Fibroblast of mammary gland (primary cell): ENCODE results near the gene STT3B.

Experiments
- DNase-seq: peaks from one replicate; pipeline ENCODE4 v3.0.0-alpha.2; 2010; ENCODE audit warnings: low read depth
- H3K4me3 ChIP-seq: 2 replicates; pipeline ENCODE4 v1.5.1; 2011; ENCODE audit warnings: low read depth, mild to moderate bottlenecking, low read length, moderate library complexity; ENCODE audit not compliant: control insufficient read depth
- TF ChIP-seq, protein P1 (sequence below): conservative IDR thresholded peaks from 2 replicates; pipeline ENCODE4 v1.5.1; 2011; ENCODE audit warnings: low read depth, low read length, inconsistent platforms; ENCODE audit not compliant: control insufficient read depth, insufficient read depth

The STT3B gene

DNA sequence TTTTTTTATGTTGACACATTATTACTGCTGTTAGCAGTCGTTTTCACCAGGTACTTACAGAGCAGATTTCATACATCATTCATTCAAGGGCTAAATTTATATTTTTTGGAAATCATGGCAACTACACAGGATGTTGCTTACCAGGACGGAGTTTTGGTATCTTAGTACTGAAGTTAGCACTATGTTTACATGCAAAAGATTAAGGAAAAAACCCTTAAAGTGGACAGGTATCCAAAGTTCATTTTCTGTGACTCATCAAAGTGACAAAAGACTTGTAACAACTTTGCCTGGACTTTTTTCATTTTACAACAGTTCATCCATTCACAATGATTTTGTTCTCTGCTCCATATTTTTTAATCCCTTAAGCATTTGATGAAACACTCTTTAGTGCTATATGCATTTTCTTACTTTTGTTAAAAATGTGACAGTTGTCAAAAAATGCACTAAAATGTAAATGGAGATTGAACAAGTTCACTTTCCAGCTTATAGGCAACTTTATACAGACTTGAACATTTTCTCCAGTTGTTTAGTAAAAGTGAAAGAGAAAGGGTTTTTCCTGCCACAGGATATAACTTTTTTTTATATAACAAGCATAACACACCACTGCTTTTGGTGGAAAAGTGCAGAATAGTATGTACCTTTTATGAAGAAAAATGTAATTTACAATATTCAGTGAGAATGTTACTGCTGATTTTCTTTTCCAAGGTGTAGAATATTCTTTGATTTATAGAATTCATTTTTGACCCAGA, 104.1 kb downstream of the STT3B start:
- TF ChIP-seq, protein P1, sequence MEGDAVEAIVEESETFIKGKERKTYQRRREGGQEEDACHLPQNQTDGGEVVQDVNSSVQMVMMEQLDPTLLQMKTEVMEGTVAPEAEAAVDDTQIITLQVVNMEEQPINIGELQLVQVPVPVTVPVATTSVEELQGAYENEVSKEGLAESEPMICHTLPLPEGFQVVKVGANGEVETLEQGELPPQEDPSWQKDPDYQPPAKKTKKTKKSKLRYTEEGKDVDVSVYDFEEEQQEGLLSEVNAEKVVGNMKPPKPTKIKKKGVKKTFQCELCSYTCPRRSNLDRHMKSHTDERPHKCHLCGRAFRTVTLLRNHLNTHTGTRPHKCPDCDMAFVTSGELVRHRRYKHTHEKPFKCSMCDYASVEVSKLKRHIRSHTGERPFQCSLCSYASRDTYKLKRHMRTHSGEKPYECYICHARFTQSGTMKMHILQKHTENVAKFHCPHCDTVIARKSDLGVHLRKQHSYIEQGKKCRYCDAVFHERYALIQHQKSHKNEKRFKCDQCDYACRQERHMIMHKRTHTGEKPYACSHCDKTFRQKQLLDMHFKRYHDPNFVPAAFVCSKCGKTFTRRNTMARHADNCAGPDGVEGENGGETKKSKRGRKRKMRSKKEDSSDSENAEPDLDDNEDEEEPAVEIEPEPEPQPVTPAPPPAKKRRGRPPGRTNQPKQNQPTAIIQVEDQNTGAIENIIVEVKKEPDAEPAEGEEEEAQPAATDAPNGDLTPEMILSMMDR: no peak
- DNase-seq: no peak
- H3K4me3 ChIP-seq: no peak overlapping the region

DNA sequence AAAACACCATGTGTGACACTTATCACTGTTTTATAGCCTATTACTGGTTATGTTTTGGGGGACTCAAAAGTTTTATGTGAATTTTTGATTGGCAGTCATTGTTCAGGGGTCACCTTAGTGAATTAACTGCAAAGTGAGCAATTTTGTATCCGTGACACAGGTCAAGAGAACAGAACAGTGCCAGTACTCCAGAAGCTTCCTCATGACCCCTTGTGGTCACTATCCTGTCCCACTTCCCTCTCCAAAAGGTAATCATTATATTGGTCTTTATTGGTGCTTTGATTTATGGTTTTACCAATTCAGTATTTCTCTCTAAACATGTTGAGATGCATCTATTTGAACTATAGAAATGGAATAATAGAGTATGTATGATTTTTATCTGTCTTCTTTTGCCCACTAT, 107.1 kb downstream of the STT3B start:
- TF ChIP-seq, protein P1: no peak
- H3K4me3 ChIP-seq: no peak overlapping the region
- DNase-seq: no peak

DNA sequence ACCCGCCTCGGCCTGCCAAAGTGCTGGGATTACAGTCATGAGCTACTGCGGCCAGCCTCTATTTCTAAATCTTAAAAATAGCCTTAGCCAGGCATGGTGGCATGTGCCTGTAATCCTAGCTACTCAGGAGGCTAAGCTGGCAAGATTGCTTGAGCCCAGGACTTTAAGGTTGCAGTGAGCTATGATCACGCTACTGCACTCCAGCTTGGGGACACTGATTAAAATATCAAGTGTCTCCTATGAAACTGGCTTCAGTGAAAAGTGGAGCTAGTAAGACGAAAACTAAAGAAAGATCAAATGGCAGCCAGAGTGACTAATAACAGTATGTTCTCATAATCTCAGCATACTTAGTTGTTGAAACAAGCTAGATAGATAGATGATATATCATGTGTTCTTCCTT, 112.5 kb downstream of the STT3B start:
- no peak overlapping the region for H3K4me3 ChIP-seq
- no peak for DNase-seq
- TF ChIP-seq, protein P1: no peak

DNA sequence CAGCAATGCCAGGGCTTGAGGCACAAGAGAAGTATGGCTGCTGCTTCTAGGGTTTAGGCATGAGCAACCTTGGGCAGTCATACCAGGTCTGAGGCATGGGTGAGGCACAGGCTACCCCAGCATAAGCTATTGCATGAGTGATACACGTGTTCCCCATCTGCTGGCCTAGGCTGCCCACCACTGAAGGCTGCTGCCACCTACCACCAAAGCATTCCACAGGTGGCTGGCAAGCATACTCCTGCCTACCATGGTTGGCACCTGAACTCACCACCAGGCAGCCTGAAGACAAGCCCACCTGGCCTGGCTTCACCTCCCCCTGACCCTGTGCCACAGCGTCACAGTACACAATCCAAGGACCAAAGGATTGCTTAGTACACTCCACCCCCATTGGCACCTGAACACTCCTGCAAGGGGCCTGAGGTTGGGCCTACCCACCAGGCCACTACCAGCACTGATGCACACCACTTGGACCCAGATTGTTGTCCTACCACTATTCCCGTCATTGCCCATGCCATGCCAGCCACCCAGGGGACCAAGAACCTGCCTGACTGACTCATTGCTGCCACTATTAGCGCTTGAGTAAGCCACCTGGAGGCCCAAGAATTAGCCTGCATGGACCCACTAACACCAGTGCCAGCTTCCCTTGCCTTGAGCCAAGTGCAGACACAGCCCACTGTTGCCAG, 115.7 kb downstream of the STT3B start:
- H3K4me3 ChIP-seq: no peak overlapping the region
- no peak for DNase-seq
- TF ChIP-seq, protein P1: no peak

DNA sequence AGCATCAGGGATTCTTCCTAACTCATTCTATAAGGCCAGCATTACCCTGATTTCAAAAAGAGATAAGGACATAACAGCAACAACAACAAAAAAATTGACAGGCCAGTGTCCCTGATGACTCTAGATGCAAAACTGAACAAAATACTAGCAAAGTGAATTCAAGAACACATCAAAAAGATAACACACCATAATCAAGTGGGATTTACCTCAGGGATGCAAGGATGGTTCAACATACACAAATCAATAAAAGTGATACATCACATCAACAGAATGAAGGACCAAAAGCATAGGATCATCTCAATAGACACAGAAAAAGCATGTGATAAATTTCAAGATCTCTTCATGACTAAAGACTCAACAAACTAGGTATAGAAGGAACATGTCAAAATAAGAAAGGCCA, 119.6 kb downstream of the STT3B start:
- H3K4me3 ChIP-seq: no peak overlapping the region
- no peak for DNase-seq
- TF ChIP-seq, protein P1: no peak

DNA sequence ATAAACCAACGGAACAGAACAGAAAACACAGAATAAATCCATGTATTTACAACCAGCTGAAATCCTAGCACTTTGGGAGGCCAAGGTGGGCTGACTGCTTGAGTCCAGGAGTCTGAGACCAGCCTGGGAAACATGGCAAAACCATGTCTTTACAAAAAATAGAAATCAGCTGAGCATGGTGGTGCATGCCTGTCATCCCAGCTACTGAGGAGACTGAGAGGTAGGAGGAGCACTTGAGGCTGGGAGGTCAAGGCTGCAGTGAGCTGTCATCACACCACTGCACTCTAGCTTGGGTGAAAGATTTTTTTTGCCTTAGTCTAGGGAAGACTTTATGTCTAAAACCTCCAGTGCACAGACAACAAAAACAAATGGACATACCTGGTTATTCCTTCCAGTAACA, 120.7 kb downstream of the STT3B start:
- TF ChIP-seq, protein P1: no peak
- DNase-seq: no peak
- no peak overlapping the region for H3K4me3 ChIP-seq
